Measurements from ENCODE around the gene NDUFB5. TPM values are rescaled to one million over a fixed set of nuclear protein-coding genes. Genes with fewer than 3 reads are reported as not detected.

NDUFB5 gene
- total RNA-seq, 1 experiment from 2014 or later = 78.9 TPM

- H3K79me2 ChIP-seq (ENCODE audit: insufficient read depth, low read length) = peaks cover 26% of the 10 kb centered on the region; the same call in 1 of the 2 replicates
Observed at GRCh38 chr3:179658606-179659005, 54.0 kb downstream of the NDUFB5 start.

More at GRCh38 chr3:179658606-179659005, 54.0 kb downstream of the NDUFB5 start:
- peaks cover 8% of the 10 kb centered on the region for H3K23me2 ChIP-seq (ENCODE audit: insufficient read length, low read depth, low read length, poor library complexity, severe bottlenecking)
- H2BK15ac ChIP-seq (ENCODE audit: low read depth, low read length) = no peak overlapping the region
- Mint-ChIP-seq H3K36me3 (ENCODE audit: insufficient read depth in 1 of 3, low read depth in 3 of 3) (peaks cover 5 to 18% (median 13%) of the 10 kb centered on the region in 3 experiments; a peak in 5 of 7 replicates), H3K27ac (no peak overlapping the region), H3K4me3 (no peak overlapping the region), H3K4me1 (peaks cover 35 to 36% of the 10 kb centered on the region in 2 experiments), H3K27me3 (ENCODE audit: low read depth) (no peaks in the 10 kb centered on the region), H3K9me3 (no peaks in the 10 kb centered on the region)
- no peak overlapping the region for H4K5ac ChIP-seq (ENCODE audit: insufficient read length, low read depth, low read length)
- no peak overlapping the region for H3T11ph ChIP-seq (ENCODE audit: low read length)
- no peaks in the 10 kb centered on the region for H3K4me1 ChIP-seq (ENCODE audit: insufficient read depth, low read length)
- no peak overlapping the region for H2BK5ac ChIP-seq (ENCODE audit: insufficient read length, low read length)
- H3K14ac ChIP-seq (ENCODE audit: insufficient read depth, low read length) = no peak overlapping the region
- H4K8ac ChIP-seq (replicated peaks; ENCODE audit: insufficient read length, low read depth, low read length) = no peak overlapping the region
- H3K23ac ChIP-seq (ENCODE audit: insufficient read length, low read depth, low read length) = no peak overlapping the region
- H4K20me1 ChIP-seq (ENCODE audit: control insufficient read depth, insufficient read depth, insufficient read length) = no peaks in the 10 kb centered on the region
- no peak overlapping the region for H2AK5ac ChIP-seq (ENCODE audit: insufficient read length, low read length)
- H2BK12ac ChIP-seq (ENCODE audit: insufficient read length, low read depth, low read length) = no peak overlapping the region
- no peak overlapping the region for H4K91ac ChIP-seq (ENCODE audit: insufficient read length, low read depth, low read length)
- WGBS (ENCODE audit: extremely low coverage, insufficient read length, low lambda C conversion rate) = no CpG with 5 or more reads among the region's 2 CpGs
- peaks cover 2% of the 10 kb centered on the region for H3K79me1 ChIP-seq (ENCODE audit: insufficient read depth, low read depth, low read length, poor library complexity, severe bottlenecking)
- no peaks in the 10 kb centered on the region for H3K9me3 ChIP-seq (ENCODE audit: control insufficient read depth, low read depth, low read length)
- no peak overlapping the region for H3K18ac ChIP-seq (ENCODE audit: insufficient read length, low read depth, low read length)
- H3K27me3 ChIP-seq (ENCODE audit: insufficient read depth, low read length) = no peaks in the 10 kb centered on the region
- no peak overlapping the region for H3K56ac ChIP-seq (ENCODE audit: insufficient read length, low read depth, low read length)
- no peak overlapping the region for H2BK120ac ChIP-seq (ENCODE audit: low read depth, low read length, poor library complexity, severe bottlenecking)
- TF ChIP-seq, protein P1, sequence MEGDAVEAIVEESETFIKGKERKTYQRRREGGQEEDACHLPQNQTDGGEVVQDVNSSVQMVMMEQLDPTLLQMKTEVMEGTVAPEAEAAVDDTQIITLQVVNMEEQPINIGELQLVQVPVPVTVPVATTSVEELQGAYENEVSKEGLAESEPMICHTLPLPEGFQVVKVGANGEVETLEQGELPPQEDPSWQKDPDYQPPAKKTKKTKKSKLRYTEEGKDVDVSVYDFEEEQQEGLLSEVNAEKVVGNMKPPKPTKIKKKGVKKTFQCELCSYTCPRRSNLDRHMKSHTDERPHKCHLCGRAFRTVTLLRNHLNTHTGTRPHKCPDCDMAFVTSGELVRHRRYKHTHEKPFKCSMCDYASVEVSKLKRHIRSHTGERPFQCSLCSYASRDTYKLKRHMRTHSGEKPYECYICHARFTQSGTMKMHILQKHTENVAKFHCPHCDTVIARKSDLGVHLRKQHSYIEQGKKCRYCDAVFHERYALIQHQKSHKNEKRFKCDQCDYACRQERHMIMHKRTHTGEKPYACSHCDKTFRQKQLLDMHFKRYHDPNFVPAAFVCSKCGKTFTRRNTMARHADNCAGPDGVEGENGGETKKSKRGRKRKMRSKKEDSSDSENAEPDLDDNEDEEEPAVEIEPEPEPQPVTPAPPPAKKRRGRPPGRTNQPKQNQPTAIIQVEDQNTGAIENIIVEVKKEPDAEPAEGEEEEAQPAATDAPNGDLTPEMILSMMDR (conservative IDR thresholded peaks at IDR 0.05) = no peak
- H3K27ac ChIP-seq (ENCODE audit: insufficient read length, low read depth, low read length) = no peak overlapping the region
- no peak overlapping the region for H2BK20ac ChIP-seq (ENCODE audit: low read depth, low read length, poor library complexity, severe bottlenecking)
- no peak overlapping the region for H3K4ac ChIP-seq (ENCODE audit: low read depth, low read length)
- H2AFZ ChIP-seq (ENCODE audit: low read length) = no peak overlapping the region
- no peak for DNase-seq
- H3K4me2 ChIP-seq (ENCODE audit: insufficient read depth, insufficient read length, low read length) = no peak overlapping the region
- H3K9ac ChIP-seq (ENCODE audit: extremely low read depth, insufficient read length, low read length) = no peak overlapping the region

All from H9 (cell line).